ENCODE data around the gene CSGALNACT2. TPM values are rescaled to one million over a fixed set of nuclear protein-coding genes. Genes with fewer than 3 reads are reported as not detected.
A peak's percentile ranks its signal among the peaks of the same experiment; 100 is the strongest.

CSGALNACT2 gene
- total RNA-seq, 3 donors from 2014 or later, result 21.6 to 35.5 (median 27.8) TPM

DNA sequence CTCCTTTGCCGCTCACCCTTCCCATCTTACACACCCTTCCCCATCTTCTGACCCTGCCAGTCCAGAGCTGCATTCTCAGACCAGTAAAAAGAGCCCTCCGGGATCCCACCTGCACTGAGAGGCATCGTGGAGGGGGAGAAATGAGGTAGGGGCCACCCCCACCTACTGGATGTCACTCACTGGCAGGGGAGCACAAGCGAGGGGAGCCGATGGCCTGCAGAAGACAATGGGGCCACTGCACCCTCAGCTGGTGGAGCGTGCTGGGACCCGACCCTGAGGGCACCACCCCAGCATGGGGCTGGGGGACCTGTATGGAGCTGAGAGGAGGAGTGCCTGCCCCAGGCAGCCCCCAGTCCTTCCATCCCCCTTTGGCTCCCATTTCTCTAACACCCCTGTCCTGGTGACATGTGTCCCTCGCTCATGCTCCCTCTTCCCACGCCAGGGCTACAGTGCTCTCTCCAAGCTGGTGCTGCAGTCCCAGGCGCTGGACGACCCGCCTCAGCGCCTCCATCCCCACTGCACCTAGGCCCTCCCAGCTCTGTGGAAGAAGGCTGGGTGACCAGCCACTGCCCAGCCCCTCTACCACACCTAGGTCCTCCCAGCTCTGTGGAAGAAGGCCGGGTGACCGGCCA, 78.8 kb downstream of the CSGALNACT2 start:
- DNase-seq (ENCODE audit: low spot score in 2 of 2), result no peak
- Histone ChIP-seq H3K9me3 (no peaks in the 10 kb centered on the region), H3K27me3 (no peaks in the 10 kb centered on the region), H3K27ac (no peak overlapping the region), H3K4me1 (peaks cover 0 to 5% of the 10 kb centered on the region in 2 donors), H3K36me3 (no peaks in the 10 kb centered on the region), H3K4me3 (no peak overlapping the region)
- intact Hi-C loops (cut with DNase I; ENCODE audit: low total_unique reads), result no loop called here
- no peak for TF ChIP-seq POLR2A (IDR thresholded peaks at IDR 0.05)
- no peak for TF ChIP-seq POLR2AphosphoS5 (IDR thresholded peaks at IDR 0.05)
- TF ChIP-seq, protein P1, sequence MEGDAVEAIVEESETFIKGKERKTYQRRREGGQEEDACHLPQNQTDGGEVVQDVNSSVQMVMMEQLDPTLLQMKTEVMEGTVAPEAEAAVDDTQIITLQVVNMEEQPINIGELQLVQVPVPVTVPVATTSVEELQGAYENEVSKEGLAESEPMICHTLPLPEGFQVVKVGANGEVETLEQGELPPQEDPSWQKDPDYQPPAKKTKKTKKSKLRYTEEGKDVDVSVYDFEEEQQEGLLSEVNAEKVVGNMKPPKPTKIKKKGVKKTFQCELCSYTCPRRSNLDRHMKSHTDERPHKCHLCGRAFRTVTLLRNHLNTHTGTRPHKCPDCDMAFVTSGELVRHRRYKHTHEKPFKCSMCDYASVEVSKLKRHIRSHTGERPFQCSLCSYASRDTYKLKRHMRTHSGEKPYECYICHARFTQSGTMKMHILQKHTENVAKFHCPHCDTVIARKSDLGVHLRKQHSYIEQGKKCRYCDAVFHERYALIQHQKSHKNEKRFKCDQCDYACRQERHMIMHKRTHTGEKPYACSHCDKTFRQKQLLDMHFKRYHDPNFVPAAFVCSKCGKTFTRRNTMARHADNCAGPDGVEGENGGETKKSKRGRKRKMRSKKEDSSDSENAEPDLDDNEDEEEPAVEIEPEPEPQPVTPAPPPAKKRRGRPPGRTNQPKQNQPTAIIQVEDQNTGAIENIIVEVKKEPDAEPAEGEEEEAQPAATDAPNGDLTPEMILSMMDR (IDR thresholded peaks at IDR 0.05), result no peak

DNA sequence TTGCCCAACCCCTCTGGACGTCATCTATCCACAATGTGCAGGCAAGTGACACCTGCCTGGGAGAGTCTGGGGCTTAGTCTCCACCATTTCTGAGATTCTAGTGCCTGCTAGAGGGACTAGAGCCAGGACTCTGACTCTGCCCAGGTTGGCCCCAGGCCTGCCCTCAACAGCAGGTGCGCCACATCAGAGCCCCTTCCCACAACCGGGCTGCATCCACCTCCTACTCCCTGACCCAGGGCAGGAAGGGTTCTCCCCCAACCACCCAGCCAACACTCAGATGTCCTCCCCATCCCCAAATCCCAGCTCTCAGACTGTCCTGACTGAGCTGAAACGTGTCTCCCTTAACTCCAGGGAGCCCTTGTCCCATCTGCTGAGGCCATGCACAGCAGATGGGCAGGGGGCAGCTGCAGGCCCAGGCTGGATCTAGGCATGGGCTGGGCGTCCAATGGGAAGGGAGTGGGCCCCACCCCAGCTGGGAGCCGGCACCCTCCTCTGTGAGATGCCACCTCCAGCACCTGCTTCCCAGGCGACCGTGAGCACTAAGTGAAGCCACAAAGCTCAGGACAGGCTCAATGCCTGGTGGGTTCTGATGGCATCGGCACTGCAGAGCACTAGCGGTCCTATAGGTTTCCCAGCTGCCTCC, 79.4 kb downstream of the CSGALNACT2 start:
- DNase-seq (ENCODE audit: low spot score in 2 of 2), result no peak
- peaks cover 0 to 5% of the 10 kb centered on the region in 2 donors for H3K4me1 ChIP-seq
- intact Hi-C loops (cut with DNase I; ENCODE audit: low total_unique reads), result no loop called here

DNA sequence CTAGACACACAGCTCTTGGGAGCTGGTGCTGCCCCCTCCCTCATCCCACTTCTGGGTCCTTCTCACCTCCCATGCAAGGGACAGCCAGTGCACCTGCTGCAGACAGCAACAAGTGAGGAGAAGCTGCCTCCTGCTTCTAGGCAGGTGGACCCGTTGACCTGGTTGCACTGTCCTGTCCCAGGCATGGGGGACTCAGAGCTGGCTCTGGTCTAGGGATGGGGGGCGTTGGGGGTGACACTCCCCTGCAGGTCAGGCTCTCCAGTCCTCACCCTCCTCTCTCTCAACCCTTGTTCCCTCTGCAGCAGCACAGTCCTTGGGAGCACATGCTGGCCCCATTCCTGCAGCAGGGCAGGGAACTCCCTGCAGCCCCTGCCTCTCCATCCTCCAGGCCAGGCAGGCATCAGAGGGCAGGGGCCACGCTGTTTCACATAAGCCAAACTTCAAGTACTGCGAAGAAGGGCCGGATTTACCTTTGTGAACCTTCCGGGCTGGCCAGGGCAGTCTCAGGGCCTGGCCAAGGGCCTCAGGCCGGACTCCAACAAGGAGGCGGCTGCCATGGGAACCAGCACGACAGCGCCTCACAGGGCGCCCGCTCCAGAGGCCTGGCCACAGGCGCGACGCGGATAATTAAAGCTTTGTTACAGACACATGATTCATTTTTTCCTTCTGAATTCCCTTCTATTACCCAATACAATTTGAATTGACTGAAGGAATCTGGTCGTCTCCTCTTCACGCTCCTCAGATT, 80.1 kb downstream of the CSGALNACT2 start:
- DNase-seq (ENCODE audit: low spot score in 2 of 2), result peak in 1 of 2 donors; percentile 85
- Histone ChIP-seq H3K27me3 (no peaks in the 10 kb centered on the region), H3K27ac (peak overlapping the region; percentile 81 to 87), H3K36me3 (no peaks in the 10 kb centered on the region), H3K4me3 (no peak overlapping the region), H3K4me1 (peaks cover 0 to 5% of the 10 kb centered on the region in 2 donors), H3K9me3 (no peaks in the 10 kb centered on the region)
- intact Hi-C loops (cut with DNase I; ENCODE audit: low total_unique reads), result no loop called here
- peak in 1 of 3 donors; percentile 26 for TF ChIP-seq POLR2AphosphoS5 (IDR thresholded peaks at IDR 0.05)
- TF ChIP-seq, protein P1 (IDR thresholded peaks at IDR 0.05), result no peak

More for the DNA sequence above, 79.4 kb downstream of the CSGALNACT2 start:
- TF ChIP-seq POLR2AphosphoS5 (IDR thresholded peaks at IDR 0.05) (no peak), POLR2A (IDR thresholded peaks at IDR 0.05) (no peak)
- TF ChIP-seq, protein P1 (IDR thresholded peaks at IDR 0.05), result no peak
- peak overlapping the region in 1 of 2 donors; percentile 87 for H3K27ac ChIP-seq
- no peaks in the 10 kb centered on the region for H3K27me3 ChIP-seq
- no peaks in the 10 kb centered on the region for H3K9me3 ChIP-seq
- H3K36me3 ChIP-seq, result no peaks in the 10 kb centered on the region
- no peak overlapping the region for H3K4me3 ChIP-seq

DNA sequence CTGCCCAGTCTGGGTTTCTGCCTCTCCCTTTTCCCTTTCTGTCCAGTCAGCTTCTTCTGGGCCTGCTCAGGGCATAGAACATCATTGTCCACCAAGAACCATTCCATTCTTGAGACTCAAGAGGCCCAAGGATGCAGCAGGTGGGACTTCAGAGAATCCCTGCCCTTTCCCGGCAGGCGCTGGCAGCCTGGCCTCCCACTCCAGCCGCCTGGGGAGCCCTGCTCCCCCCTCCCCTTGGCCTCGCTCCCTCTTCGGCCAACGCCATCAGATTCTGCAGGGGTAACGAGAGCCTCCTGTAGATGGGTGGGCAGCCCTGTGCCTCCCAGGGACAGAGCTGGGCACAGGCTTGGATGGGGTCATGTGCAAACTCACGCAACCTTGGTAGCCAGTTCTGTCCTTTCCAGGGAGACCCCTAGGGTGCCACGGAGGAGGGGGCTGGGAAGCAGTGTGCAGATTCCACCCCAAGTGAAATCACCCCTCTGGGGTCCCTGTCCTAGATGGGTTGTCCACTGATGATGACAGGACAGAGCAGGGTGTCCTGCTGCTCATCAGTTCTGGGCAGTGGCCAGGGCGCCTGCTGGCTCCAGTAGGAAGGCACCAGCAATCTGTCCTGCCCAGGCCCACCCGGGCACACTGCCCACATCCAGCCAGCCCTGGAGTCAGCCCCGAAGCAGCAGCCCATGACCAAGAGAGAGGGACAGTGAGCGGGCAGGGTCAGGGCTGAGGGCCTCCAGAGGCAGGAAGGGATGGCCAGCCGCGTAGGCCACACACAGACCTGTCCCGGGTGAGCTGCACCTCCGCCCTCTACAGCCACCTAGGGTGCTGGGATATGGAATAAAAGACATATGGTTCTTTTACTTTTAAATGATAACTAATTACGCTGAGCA, 80.9 kb downstream of the CSGALNACT2 start:
- intact Hi-C loops (cut with DNase I; ENCODE audit: low total_unique reads), result no loop called here
- H3K27me3 ChIP-seq, result no peaks in the 10 kb centered on the region
- TF ChIP-seq POLR2A (IDR thresholded peaks at IDR 0.05) (no peak), POLR2AphosphoS5 (IDR thresholded peaks at IDR 0.05) (no peak)
- TF ChIP-seq, protein P1 (IDR thresholded peaks at IDR 0.05), result no peak
- H3K36me3 ChIP-seq, result no peaks in the 10 kb centered on the region
- DNase-seq (ENCODE audit: low spot score in 2 of 2), result no peak
- peak overlapping the region; percentile 81 to 87 for H3K27ac ChIP-seq
- H3K9me3 ChIP-seq, result no peaks in the 10 kb centered on the region
- peaks cover 0 to 5% of the 10 kb centered on the region in 2 donors for H3K4me1 ChIP-seq
- H3K4me3 ChIP-seq, result peak overlapping the region in 1 of 3 donors; percentile 5
